ENCODE measurements around the gene CACNA2D2.

Gene CACNA2D2

DNA sequence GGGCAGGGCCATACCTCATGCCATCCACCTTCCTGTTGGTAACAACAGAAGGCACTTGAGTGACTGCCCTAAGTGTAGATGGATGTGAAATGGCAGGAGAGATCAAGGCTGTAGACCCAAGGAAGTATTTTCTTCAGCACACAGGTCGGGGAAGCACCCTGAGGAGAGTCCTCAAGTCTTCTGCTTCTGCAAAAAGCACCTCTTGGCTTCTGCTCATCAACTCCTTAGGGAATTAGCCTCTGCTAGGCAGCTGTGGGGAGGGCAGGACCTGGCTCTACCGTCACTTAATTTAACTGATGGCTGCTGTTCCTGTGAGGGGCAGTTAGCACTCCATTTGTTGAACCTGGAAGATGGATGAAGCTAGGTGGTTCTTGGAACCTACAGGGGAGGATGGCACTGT, 6.9 kb upstream of the CACNA2D2 start:
- no peaks in the 10 kb centered on the region for H3K9me2 ChIP-seq (replicated peaks; ENCODE audit: insufficient read depth, low read length)
- no peak overlapping the region for H2AFZ ChIP-seq (ENCODE audit: low read length)
- H3K4me2 ChIP-seq (ENCODE audit: low read depth, low read length) = no peak overlapping the region
- no peak overlapping the region for H3K4me3 ChIP-seq (ENCODE audit: low read length)
- no peak for DNase-seq
- no peaks in the 10 kb centered on the region for H3K36me3 ChIP-seq (replicated peaks; ENCODE audit: insufficient read depth, low read length)
- no peaks in the 10 kb centered on the region for H3F3A ChIP-seq (ENCODE audit: insufficient read depth, low read length)
- peaks cover 88% of the 10 kb centered on the region for H3K27me3 ChIP-seq (replicated peaks; ENCODE audit: insufficient read depth, low read length)
- H3K27ac ChIP-seq (ENCODE audit: low read length) = no peak overlapping the region
- no peaks in the 10 kb centered on the region for H3K9me3 ChIP-seq (replicated peaks; ENCODE audit: insufficient read depth, low read length)
- no peak overlapping the region for H3K9ac ChIP-seq (ENCODE audit: low read length)
- H4K20me1 ChIP-seq (ENCODE audit: insufficient read depth, low read length) = no peaks in the 10 kb centered on the region
- H3K4me1 ChIP-seq (ENCODE audit: low read length) = no peaks in the 10 kb centered on the region
- TF ChIP-seq, protein P1, sequence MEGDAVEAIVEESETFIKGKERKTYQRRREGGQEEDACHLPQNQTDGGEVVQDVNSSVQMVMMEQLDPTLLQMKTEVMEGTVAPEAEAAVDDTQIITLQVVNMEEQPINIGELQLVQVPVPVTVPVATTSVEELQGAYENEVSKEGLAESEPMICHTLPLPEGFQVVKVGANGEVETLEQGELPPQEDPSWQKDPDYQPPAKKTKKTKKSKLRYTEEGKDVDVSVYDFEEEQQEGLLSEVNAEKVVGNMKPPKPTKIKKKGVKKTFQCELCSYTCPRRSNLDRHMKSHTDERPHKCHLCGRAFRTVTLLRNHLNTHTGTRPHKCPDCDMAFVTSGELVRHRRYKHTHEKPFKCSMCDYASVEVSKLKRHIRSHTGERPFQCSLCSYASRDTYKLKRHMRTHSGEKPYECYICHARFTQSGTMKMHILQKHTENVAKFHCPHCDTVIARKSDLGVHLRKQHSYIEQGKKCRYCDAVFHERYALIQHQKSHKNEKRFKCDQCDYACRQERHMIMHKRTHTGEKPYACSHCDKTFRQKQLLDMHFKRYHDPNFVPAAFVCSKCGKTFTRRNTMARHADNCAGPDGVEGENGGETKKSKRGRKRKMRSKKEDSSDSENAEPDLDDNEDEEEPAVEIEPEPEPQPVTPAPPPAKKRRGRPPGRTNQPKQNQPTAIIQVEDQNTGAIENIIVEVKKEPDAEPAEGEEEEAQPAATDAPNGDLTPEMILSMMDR (IDR thresholded peaks at IDR 0.05; ENCODE audit: low read length) = no peak
- no peak for TF ChIP-seq EZH2 (optimal IDR thresholded peaks at IDR 0.05; ENCODE audit: low read depth, low read length)
- no peak for TF ChIP-seq EZH2phosphoT487 (IDR thresholded peaks at IDR 0.05; ENCODE audit: low read length)
- H3K79me2 ChIP-seq (ENCODE audit: low read length) = no peaks in the 10 kb centered on the region

DNA sequence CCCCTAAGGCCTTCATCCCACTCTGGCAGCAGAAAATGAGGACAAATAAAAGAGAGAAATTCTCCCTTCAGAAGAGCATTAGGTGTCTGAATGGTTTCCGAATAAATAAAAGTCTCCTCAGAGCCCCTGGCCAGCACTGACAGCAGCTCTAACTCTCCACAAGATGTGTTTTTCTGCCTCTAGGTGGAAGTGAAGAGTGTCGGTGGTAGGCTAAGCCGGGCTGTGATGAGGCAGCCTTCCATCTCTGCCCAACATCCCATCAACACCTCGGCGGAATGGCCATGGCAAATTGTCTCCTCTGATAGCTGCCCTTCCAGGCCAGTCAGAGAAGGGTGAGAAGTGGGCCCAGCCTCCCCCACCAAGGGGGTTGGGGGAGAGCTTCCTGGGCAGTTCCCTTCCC, 6.3 kb upstream of the CACNA2D2 start:
- Histone ChIP-seq H2AFZ (ENCODE audit: low read length) (no peak overlapping the region), H3K27me3 (replicated peaks; ENCODE audit: insufficient read depth, low read length) (peaks cover 88% of the 10 kb centered on the region), H3K27ac (ENCODE audit: low read length) (no peak overlapping the region), H3K4me3 (ENCODE audit: low read length) (no peak overlapping the region), H3F3A (ENCODE audit: insufficient read depth, low read length) (no peaks in the 10 kb centered on the region), H3K9me3 (replicated peaks; ENCODE audit: insufficient read depth, low read length) (no peaks in the 10 kb centered on the region), H3K4me2 (ENCODE audit: low read depth, low read length) (no peak overlapping the region), H3K4me1 (ENCODE audit: low read length) (no peaks in the 10 kb centered on the region), H3K36me3 (replicated peaks; ENCODE audit: insufficient read depth, low read length) (no peaks in the 10 kb centered on the region), H4K20me1 (ENCODE audit: insufficient read depth, low read length) (no peaks in the 10 kb centered on the region), H3K79me2 (ENCODE audit: low read length) (no peaks in the 10 kb centered on the region), H3K9me2 (replicated peaks; ENCODE audit: insufficient read depth, low read length) (no peaks in the 10 kb centered on the region), H3K9ac (ENCODE audit: low read length) (no peak overlapping the region)
- DNase-seq = no peak
- TF ChIP-seq, protein P1 (IDR thresholded peaks at IDR 0.05; ENCODE audit: low read length) = no peak
- TF ChIP-seq EZH2 (optimal IDR thresholded peaks at IDR 0.05; ENCODE audit: low read depth, low read length) (no peak), EZH2phosphoT487 (IDR thresholded peaks at IDR 0.05; ENCODE audit: low read length) (no peak)

DNA sequence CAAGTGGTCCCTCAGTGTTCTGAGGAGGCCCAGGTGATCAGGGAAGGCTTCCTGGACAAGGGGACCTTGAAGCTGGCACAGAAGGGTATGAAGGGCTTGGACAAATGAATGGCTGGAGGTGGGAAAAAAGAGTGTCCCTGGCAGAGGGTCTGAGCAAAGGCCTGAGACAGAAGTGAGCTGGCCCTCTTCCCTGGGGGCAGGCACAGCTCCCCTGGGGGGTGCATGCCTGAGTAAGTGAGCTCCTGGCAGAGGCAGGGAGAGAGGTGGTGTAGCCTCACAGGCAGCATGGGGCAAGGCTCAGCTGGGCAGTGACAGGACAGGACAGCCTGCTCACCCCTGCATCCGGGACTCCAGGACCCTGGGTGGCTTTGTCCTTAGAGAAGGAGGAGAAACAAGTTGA, 5.4 kb upstream of the CACNA2D2 start:
- H3K9me3 ChIP-seq (replicated peaks; ENCODE audit: insufficient read depth, low read length) = no peaks in the 10 kb centered on the region
- no peaks in the 10 kb centered on the region for H3K4me1 ChIP-seq (ENCODE audit: low read length)
- H3K9ac ChIP-seq (ENCODE audit: low read length) = no peak overlapping the region
- H3K4me2 ChIP-seq (ENCODE audit: low read depth, low read length) = no peak overlapping the region
- H3K79me2 ChIP-seq (ENCODE audit: low read length) = no peaks in the 10 kb centered on the region
- peaks cover 88% of the 10 kb centered on the region for H3K27me3 ChIP-seq (replicated peaks; ENCODE audit: insufficient read depth, low read length)
- no peak overlapping the region for H3K27ac ChIP-seq (ENCODE audit: low read length)
- H3K4me3 ChIP-seq (ENCODE audit: low read length) = no peak overlapping the region
- TF ChIP-seq, protein P1 (IDR thresholded peaks at IDR 0.05; ENCODE audit: low read length) = no peak
- TF ChIP-seq EZH2 (optimal IDR thresholded peaks at IDR 0.05; ENCODE audit: low read depth, low read length) (no peak), EZH2phosphoT487 (IDR thresholded peaks at IDR 0.05; ENCODE audit: low read length) (no peak)
- H3F3A ChIP-seq (ENCODE audit: insufficient read depth, low read length) = no peaks in the 10 kb centered on the region
- H3K36me3 ChIP-seq (replicated peaks; ENCODE audit: insufficient read depth, low read length) = no peaks in the 10 kb centered on the region
- H3K9me2 ChIP-seq (replicated peaks; ENCODE audit: insufficient read depth, low read length) = no peaks in the 10 kb centered on the region
- H2AFZ ChIP-seq (ENCODE audit: low read length) = no peak overlapping the region
- H4K20me1 ChIP-seq (ENCODE audit: insufficient read depth, low read length) = no peaks in the 10 kb centered on the region
- no peak for DNase-seq
